Activated CD8-positive, alpha-beta T cell treated with anti-CD3 and anti-CD28 coated beads for 36 hours (primary cell): ENCODE results near the gene KRT35. TPM values are rescaled to one million over a fixed set of nuclear protein-coding genes. Genes with fewer than 3 reads are reported as not detected.

Experiments
- ATAC-seq: fragments of 200-7000 bp; cut with Tn5 transposase; one replicate; pipeline ENCODE4 v1.10.0; 2021; ENCODE audit warnings: mild to moderate bottlenecking, moderate library complexity
- CTCF ChIA-PET: fragments of 350-600 bp; sonication (Branson Sonifier 250); formaldehyde crosslinking; loops from one replicate; lab custom pipeline; 2021; ENCODE audit warnings: antibody characterized with exemption; lab: Charles Lee
- POLR2A ChIA-PET: fragments of 350-600 bp; sonication (Branson Sonifier 250); formaldehyde crosslinking; loops from one replicate; lab custom pipeline; 2021; ENCODE audit warnings: antibody characterized with exemption; lab: Charles Lee
- DNase-seq: peaks from one replicate; pipeline ENCODE4 v3.0.0-alpha.2; 2020
- H3K27ac Mint-ChIP-seq: one replicate; pipeline ENCODE4 v1.8.0; 2021; ENCODE audit warnings: mild to moderate bottlenecking, mixed read lengths
- H3K27me3 Mint-ChIP-seq: one replicate; pipeline ENCODE4 v1.8.0; 2021; ENCODE audit warnings: mixed read lengths
- H3K36me3 Mint-ChIP-seq: one replicate; pipeline ENCODE4 v1.8.0; 2021; ENCODE audit warnings: low read depth, mixed read lengths
- H3K4me1 Mint-ChIP-seq: one replicate; pipeline ENCODE4 v1.8.0; 2021; ENCODE audit warnings: low read depth, mixed read lengths
- H3K4me3 Mint-ChIP-seq: one replicate; pipeline ENCODE4 v1.8.0; 2021; ENCODE audit warnings: mild to moderate bottlenecking, moderate library complexity, mixed read lengths
- H3K9me3 Mint-ChIP-seq: one replicate; pipeline ENCODE4 v1.8.0; 2021; ENCODE audit warnings: mixed read lengths
- intact Hi-C: fragments of 100-400 bp; cut with micrococcal nuclease; formaldehyde crosslinking; loops from one replicate; pipeline ENCODE4 v1.10.0; 2022
- total RNA-seq, 2 experiments: library from RNA; stranded (reverse); gene quantifications; one replicate each; pipeline ENCODE4 v1.2.3, GENCODE V29; 2021
- TF ChIP-seq, protein P1 (sequence below): fragments of 200-600 bp; IDR thresholded peaks from one replicate; pipeline ENCODE4 v1.8.0; 2022; ENCODE audit warnings: antibody characterized with exemption, mild to moderate bottlenecking

The KRT35 gene
- total RNA-seq, 2 experiments from 2014 or later, result not detected

DNA sequence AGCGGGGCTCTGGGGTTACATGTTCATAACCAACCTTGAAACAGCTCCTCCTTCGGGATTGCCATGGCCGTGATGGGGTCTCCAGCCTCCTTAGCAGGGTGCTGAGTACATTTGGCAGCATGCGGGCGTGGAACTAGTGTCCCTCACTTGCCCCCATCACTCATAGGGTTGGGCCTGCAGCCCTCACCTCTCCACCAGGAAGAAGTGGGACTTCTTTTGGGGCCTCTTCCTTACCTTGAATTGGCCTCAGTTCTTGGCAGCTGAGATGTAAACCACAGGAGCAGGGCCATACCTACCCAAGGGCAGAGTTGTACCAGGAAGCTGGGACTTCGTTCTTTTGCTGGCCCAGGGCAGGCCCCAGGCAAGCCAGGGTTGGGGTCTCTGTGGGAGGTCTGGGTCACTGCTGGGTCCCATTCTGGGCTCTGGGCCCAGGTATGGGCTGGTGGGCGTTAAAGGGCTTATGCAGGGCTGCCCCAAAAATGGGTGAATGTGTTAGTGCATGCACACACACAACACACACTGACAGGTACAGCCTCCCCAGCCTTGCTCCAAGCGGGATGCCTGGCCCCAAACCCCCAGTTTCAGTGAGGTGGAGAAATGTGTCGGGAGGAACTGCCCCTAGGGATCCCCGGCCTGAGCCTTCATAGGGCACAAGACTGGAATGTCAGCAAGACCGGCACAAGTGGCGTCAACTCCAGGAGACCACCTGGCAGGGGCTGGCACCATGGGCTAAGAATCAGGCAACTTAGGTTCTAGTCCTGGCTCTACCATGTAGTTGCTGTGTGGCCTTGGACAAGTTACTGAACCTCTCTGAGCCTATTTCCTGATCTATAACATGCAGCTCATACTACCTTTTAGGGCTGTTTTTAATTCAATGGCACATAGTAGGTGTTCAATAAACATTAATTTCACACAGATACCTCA is 41.6 kb upstream of the KRT35 start:
- POLR2A ChIA-PET, result no interaction called here
- no peaks in the 10 kb centered on the region for H3K9me3 Mint-ChIP-seq

DNA sequence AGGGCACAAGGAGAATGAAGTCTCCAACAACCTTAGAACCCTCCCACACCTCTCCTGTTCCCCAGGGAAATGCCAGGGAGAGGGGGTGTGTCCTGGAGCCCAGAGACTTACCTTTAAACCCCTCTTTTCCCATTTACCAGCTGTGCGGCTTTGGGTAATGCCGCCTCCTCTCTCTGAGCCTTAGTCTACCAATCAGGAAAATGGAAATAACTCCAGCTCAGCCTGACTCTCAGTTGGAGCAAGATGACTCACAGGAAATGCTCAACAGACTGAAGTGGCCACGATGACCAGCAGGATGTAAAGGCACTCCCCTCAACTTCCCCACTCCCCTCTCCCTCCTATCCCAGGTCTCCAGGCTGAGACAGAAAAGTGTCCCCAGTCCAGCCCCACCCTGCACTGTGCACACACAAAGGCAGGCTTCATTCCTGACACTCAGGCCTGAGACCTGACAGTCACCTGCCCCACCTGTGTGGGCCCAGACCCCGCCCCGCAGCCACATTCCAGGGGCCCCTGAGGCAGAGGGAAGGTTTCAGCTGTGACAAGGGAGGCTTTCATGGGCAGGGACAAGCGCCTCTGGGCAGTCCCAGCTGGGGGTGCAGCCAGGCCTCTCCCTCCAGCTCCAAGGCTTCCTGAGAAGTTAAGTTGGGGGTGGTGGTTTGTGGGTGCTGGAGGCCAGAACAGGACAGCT is 40.8 kb upstream of the KRT35 start:
- Mint-ChIP-seq H3K27ac (no peak overlapping the region), H3K4me1 (no peaks in the 10 kb centered on the region), H3K4me3 (no peak overlapping the region), H3K36me3 (no peaks in the 10 kb centered on the region), H3K9me3 (no peaks in the 10 kb centered on the region), H3K27me3 (peaks cover 5% of the 10 kb centered on the region)
- TF ChIP-seq, protein P1, sequence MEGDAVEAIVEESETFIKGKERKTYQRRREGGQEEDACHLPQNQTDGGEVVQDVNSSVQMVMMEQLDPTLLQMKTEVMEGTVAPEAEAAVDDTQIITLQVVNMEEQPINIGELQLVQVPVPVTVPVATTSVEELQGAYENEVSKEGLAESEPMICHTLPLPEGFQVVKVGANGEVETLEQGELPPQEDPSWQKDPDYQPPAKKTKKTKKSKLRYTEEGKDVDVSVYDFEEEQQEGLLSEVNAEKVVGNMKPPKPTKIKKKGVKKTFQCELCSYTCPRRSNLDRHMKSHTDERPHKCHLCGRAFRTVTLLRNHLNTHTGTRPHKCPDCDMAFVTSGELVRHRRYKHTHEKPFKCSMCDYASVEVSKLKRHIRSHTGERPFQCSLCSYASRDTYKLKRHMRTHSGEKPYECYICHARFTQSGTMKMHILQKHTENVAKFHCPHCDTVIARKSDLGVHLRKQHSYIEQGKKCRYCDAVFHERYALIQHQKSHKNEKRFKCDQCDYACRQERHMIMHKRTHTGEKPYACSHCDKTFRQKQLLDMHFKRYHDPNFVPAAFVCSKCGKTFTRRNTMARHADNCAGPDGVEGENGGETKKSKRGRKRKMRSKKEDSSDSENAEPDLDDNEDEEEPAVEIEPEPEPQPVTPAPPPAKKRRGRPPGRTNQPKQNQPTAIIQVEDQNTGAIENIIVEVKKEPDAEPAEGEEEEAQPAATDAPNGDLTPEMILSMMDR, result no peak
- intact Hi-C loops, result no loop called here
- POLR2A ChIA-PET, result no interaction called here
- ATAC-seq (no peak), DNase-seq (no peak)
- CTCF ChIA-PET, result interaction anchor here (1.8 kb wide), 1 partner anchor 141 kb away, joined by 5 read pairs; no protein-coding TSS in a partner anchor

More for the DNA sequence above, 41.6 kb upstream of the KRT35 start:
- Mint-ChIP-seq H3K27ac (no peak overlapping the region), H3K4me3 (no peak overlapping the region), H3K4me1 (no peaks in the 10 kb centered on the region), H3K36me3 (no peaks in the 10 kb centered on the region), H3K27me3 (peaks cover 13% of the 10 kb centered on the region)
- ATAC-seq (no peak), DNase-seq (no peak)
- TF ChIP-seq, protein P1, result no peak
- intact Hi-C loops, result no loop called here
- CTCF ChIA-PET, result interaction anchor here (1.8 kb wide), 1 partner anchor 140 kb away, joined by 5 read pairs; no protein-coding TSS in a partner anchor

DNA sequence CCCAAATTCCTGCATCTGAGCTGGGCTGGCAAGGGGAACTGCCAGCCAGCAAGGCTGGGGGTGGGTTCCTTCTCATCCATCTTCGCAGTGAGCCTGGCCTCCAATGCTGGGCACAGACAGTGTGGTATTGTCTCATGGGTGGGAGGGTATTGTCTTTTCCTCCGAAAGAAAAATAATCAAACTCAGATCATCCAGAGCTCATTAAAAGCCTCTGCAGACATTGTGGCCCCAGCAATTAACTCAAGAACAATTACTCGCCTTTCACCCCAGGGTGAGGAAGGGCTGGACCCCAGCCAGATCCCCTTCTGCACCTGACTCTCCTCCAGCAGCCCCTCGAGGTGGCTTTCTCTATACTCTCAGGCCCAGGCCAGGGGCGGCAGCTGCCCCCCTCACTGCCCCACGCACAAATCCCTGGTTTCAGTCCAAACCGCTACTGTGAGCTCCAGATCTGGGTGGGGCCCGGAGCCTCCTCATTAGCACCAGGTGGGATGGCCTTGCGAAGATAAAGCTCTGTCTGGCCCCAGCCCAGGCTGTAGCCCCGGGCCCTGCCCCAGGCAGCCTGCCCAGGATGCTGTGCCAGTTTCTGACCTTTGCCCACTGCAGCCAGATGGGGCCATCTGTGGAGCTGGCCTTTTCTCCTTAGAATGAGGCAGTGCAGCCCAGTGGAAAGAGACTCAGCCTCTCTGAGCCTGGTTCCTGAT is 40.0 kb upstream of the KRT35 start:
- ATAC-seq (no peak), DNase-seq (no peak)
- Mint-ChIP-seq H3K4me3 (no peak overlapping the region), H3K27me3 (peaks cover 2% of the 10 kb centered on the region), H3K36me3 (no peaks in the 10 kb centered on the region), H3K4me1 (no peaks in the 10 kb centered on the region), H3K27ac (no peak overlapping the region), H3K9me3 (no peaks in the 10 kb centered on the region)
- intact Hi-C loops, result no loop called here
- TF ChIP-seq, protein P1, result no peak
- ChIA-PET POLR2A (no interaction called here), CTCF (interaction anchor here (0.8 to 1.8 kb wide), 2 partner anchors 128 to 142 kb away, joined by 4 to 5 read pairs; no protein-coding TSS in a partner anchor)

DNA sequence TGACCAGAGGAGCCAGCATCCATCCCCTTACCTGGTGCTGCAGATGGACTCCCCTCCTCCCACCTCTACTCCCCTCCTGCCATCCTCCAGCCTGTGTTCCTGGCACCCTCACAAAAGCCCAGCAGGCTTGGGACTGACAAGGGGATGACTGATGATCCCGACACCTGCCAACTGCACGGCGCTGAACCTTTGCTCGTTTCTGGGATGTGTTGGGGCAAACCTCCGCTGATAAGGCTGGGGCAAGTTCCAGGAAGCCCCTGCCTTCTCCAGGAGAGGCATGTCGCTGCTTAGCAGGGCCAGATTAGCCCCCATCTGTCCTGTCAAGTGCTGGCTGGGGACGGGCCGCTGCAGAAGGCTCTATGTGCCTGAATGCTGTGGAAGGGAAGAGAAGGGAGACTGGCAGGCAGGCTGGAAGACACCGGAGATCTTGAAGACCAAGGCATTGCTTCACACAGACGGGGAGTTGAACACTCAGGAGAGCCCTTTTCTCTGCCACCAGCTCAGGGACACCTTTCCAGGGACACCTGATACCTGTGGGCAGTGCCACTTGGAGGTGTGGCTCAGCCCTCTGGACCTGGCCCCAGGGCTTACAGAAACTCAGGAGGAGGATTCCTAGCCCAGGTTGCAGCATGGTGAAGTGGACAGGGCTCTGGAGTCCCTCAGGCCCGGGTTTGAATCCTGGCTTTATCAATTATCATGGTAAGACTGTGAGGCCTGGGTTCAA is 38.7 kb upstream of the KRT35 start:
- intact Hi-C loops, result no loop called here
- no peaks in the 10 kb centered on the region for H3K27me3 Mint-ChIP-seq
- ChIA-PET CTCF (no interaction called here), POLR2A (no interaction called here)
- TF ChIP-seq, protein P1, result no peak
- no peaks in the 10 kb centered on the region for H3K9me3 Mint-ChIP-seq
- no peaks in the 10 kb centered on the region for H3K36me3 Mint-ChIP-seq
- H3K4me3 Mint-ChIP-seq, result no peak overlapping the region
- no peaks in the 10 kb centered on the region for H3K4me1 Mint-ChIP-seq
- DNase-seq (no peak), ATAC-seq (no peak)
- no peak overlapping the region for H3K27ac Mint-ChIP-seq
